ENCODE measurements around the gene PRKD2. TPM values are rescaled to one million over a fixed set of nuclear protein-coding genes. Genes with fewer than 3 reads are reported as not detected.

PRKD2 gene
- total and polyA plus RNA-seq, 2 experiments from 2014 or later, result 53.8 to 68.0 TPM

DNA sequence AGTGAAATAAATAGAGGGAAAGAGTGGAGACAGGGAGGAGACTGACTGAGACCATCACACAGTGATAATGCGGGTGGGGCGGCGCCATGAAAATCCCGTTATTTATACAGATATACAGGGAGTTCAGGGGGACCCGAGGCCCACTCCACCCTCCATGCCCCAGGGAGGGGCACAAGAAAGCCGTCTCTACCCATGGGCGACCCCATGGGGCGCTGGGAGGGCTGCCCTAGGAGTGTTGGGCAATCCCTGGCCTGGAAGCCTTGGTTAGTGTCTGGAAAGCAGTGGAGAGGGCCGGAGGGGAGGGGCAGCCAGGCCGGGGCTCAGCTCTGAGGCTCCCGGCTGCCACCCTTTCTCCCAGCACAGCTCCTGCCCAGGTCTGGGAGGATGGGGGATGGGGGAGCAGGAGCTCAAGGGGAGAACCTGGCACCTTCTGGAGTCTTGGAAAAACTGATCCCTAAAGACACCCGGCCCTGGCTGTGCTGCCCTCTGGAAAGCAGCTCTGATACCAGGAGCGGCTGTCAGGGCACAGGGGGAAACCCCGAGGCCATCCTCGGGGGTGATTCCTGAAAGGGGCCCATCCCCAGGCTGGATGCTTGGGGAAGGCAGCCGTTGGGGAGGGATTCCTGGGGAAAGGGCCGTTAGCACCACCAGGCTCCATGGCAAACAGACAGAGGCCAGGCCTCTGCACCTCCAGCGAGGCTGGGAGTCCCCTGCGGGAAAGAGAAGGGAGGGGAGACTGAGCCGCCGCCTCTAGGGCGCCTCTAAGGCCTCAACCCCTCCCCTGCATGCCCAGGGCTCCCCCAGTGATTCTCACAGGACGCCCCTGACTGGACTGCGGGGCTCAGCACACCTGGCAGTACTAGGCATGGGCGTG lies 3.0 kb upstream of the PRKD2 start:
- no peak overlapping the region for H3K4me3 ChIP-seq
- H3K4me1 Mint-ChIP-seq, result peaks cover 24% of the 10 kb centered on the region
- no peak for DNase-seq (ENCODE audit: low spot score)
- H3K9me2 ChIP-seq (ENCODE audit: insufficient read depth), result no peaks in the 10 kb centered on the region
- H3K4me2 ChIP-seq, result no peak overlapping the region
- H2AFZ ChIP-seq, result no peak overlapping the region
- H3K4me1 ChIP-seq (ENCODE audit: insufficient read depth), result peaks cover 14% of the 10 kb centered on the region
- peaks cover 12% of the 10 kb centered on the region for H3K79me2 ChIP-seq (replicated peaks; ENCODE audit: insufficient read depth)
- H3K27me3 Mint-ChIP-seq (ENCODE audit: insufficient read depth, low read depth, poor library complexity), result peaks cover 21% of the 10 kb centered on the region
- TF ChIP-seq, protein P1, sequence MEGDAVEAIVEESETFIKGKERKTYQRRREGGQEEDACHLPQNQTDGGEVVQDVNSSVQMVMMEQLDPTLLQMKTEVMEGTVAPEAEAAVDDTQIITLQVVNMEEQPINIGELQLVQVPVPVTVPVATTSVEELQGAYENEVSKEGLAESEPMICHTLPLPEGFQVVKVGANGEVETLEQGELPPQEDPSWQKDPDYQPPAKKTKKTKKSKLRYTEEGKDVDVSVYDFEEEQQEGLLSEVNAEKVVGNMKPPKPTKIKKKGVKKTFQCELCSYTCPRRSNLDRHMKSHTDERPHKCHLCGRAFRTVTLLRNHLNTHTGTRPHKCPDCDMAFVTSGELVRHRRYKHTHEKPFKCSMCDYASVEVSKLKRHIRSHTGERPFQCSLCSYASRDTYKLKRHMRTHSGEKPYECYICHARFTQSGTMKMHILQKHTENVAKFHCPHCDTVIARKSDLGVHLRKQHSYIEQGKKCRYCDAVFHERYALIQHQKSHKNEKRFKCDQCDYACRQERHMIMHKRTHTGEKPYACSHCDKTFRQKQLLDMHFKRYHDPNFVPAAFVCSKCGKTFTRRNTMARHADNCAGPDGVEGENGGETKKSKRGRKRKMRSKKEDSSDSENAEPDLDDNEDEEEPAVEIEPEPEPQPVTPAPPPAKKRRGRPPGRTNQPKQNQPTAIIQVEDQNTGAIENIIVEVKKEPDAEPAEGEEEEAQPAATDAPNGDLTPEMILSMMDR (conservative IDR thresholded peaks at IDR 0.05; ENCODE audit: low read depth in 2 of 2), result no peak
- TF ChIP-seq ZNF331 (CRISPR knock-in tag; IDR thresholded peaks at IDR 0.05; ENCODE audit: low read depth) (no peak), STAT1 (IDR thresholded peaks at IDR 0.05; ENCODE audit: unreplicated experiment) (no peak), EZH2phosphoT487 (IDR thresholded peaks at IDR 0.05; ENCODE audit: unreplicated experiment) (no peak), ZNF114 (CRISPR knock-in tag; IDR thresholded peaks at IDR 0.05) (no peak), POLR2AphosphoS5 (IDR thresholded peaks at IDR 0.05; ENCODE audit: low read depth) (no peak), JUNB (IDR thresholded peaks at IDR 0.05; ENCODE audit: unreplicated experiment) (no peak), NANOG (IDR thresholded peaks at IDR 0.05; ENCODE audit: borderline replicate concordance) (no peak), EZH2 (IDR thresholded peaks at IDR 0.05; ENCODE audit: low read depth, unreplicated experiment) (no peak), CREB1 (CRISPR knock-in tag; IDR thresholded peaks at IDR 0.05; ENCODE audit: low read depth) (no peak), ZNF462 (CRISPR knock-in tag; IDR thresholded peaks at IDR 0.05) (no peak)
- TF ChIP-seq, protein P2, sequence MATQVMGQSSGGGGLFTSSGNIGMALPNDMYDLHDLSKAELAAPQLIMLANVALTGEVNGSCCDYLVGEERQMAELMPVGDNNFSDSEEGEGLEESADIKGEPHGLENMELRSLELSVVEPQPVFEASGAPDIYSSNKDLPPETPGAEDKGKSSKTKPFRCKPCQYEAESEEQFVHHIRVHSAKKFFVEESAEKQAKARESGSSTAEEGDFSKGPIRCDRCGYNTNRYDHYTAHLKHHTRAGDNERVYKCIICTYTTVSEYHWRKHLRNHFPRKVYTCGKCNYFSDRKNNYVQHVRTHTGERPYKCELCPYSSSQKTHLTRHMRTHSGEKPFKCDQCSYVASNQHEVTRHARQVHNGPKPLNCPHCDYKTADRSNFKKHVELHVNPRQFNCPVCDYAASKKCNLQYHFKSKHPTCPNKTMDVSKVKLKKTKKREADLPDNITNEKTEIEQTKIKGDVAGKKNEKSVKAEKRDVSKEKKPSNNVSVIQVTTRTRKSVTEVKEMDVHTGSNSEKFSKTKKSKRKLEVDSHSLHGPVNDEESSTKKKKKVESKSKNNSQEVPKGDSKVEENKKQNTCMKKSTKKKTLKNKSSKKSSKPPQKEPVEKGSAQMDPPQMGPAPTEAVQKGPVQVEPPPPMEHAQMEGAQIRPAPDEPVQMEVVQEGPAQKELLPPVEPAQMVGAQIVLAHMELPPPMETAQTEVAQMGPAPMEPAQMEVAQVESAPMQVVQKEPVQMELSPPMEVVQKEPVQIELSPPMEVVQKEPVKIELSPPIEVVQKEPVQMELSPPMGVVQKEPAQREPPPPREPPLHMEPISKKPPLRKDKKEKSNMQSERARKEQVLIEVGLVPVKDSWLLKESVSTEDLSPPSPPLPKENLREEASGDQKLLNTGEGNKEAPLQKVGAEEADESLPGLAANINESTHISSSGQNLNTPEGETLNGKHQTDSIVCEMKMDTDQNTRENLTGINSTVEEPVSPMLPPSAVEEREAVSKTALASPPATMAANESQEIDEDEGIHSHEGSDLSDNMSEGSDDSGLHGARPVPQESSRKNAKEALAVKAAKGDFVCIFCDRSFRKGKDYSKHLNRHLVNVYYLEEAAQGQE (IDR thresholded peaks at IDR 0.05; ENCODE audit: unreplicated experiment), result no peak
- TF ChIP-seq, protein P3, sequence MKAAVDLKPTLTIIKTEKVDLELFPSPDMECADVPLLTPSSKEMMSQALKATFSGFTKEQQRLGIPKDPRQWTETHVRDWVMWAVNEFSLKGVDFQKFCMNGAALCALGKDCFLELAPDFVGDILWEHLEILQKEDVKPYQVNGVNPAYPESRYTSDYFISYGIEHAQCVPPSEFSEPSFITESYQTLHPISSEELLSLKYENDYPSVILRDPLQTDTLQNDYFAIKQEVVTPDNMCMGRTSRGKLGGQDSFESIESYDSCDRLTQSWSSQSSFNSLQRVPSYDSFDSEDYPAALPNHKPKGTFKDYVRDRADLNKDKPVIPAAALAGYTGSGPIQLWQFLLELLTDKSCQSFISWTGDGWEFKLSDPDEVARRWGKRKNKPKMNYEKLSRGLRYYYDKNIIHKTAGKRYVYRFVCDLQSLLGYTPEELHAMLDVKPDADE (IDR thresholded peaks at IDR 0.05), result no peak
- no peak overlapping the region; the same call in 2 of the 3 replicates for H3K4me3 Mint-ChIP-seq
- H3K27ac ChIP-seq (ENCODE audit: low read depth), result no peak overlapping the region
- peaks cover 39% of the 10 kb centered on the region for H3K36me3 Mint-ChIP-seq (ENCODE audit: low read depth)
- H3K9me3 Mint-ChIP-seq, result no peaks in the 10 kb centered on the region
- H3K27me3 ChIP-seq (ENCODE audit: insufficient read depth), result no peaks in the 10 kb centered on the region
- no peak overlapping the region for H3K27ac Mint-ChIP-seq
- no peak for ATAC-seq
- H4K20me1 ChIP-seq (replicated peaks; ENCODE audit: insufficient read depth), result no peaks in the 10 kb centered on the region; the same call in 1 of the 2 replicates
- peaks cover 14% of the 10 kb centered on the region; the same call in 1 of the 2 replicates for H3F3A ChIP-seq (replicated peaks; ENCODE audit: low read depth)
- H3K36me3 ChIP-seq (ENCODE audit: insufficient read depth), result peaks cover 4% of the 10 kb centered on the region; the same call in 1 of the 2 replicates
